Liver (tissue), 9 donors: Measurements from ENCODE around the gene CT47A1. TPM values are rescaled to one million over a fixed set of nuclear protein-coding genes. Genes with fewer than 3 reads are reported as not detected.

Experiments used
- DNase-seq: peaks from one replicate; pipeline ENCODE4 v3.0.0-alpha.2; 2017; ENCODE audit warnings: low spot score
- H3K27ac ChIP-seq, 2 donors: one replicate each; pipeline ENCODE4 v1.7.0; 2013; ENCODE audit warnings: inconsistent platforms in 2 of 2, low read length in 2 of 2, control low read depth in 1 of 2, low read depth in 1 of 2, mild to moderate bottlenecking in 1 of 2
- H3K27me3 ChIP-seq, 4 donors: one replicate each; pipeline versions ENCODE4 v1.6.1 to v1.7.0; 2013; ENCODE audit warnings: low read length in 3 of 4, inconsistent platforms in 1 of 4, mild to moderate bottlenecking in 1 of 4, moderate library complexity in 1 of 4; ENCODE audit not compliant: control insufficient read depth in 4 of 4, insufficient read depth in 4 of 4
- H3K36me3 ChIP-seq, 4 donors: one replicate each; pipeline versions ENCODE4 v1.6.1 to v1.7.0; 2013; ENCODE audit warnings: low read length in 3 of 4, mild to moderate bottlenecking in 3 of 4, low read depth in 1 of 4, moderate library complexity in 1 of 4; ENCODE audit not compliant: control insufficient read depth in 4 of 4, insufficient read depth in 3 of 4
- H3K4me1 ChIP-seq, 4 donors: one replicate each; pipeline versions ENCODE4 v1.6.1 to v1.7.0; 2013; ENCODE audit warnings: low read length in 3 of 4, mild to moderate bottlenecking in 3 of 4, moderate library complexity in 1 of 4; ENCODE audit not compliant: control insufficient read depth in 4 of 4, insufficient read depth in 4 of 4
- H3K4me3 ChIP-seq, 3 donors: one replicate each; pipeline versions ENCODE4 v1.6.1 to v1.7.0; 2013; ENCODE audit warnings: low read length in 3 of 3, control low read depth in 1 of 3, low read depth in 1 of 3, mild to moderate bottlenecking in 1 of 3
- H3K9ac ChIP-seq, 2 donors: one replicate each; pipeline ENCODE4 v1.7.0; 2013; ENCODE audit warnings: low read length in 2 of 2, mild to moderate bottlenecking in 2 of 2, moderate library complexity in 2 of 2, control low read depth in 1 of 2, low read depth in 1 of 2
- H3K9me3 ChIP-seq, 4 donors: one replicate each; pipeline versions ENCODE4 v1.6.1 to v1.7.0; 2013; ENCODE audit warnings: low read length in 3 of 4; ENCODE audit not compliant: control insufficient read depth in 4 of 4
- ATF3 ChIP-seq: IDR thresholded peaks from 2 replicates; pipeline ENCODE4 v1.6.1; 2016; ENCODE audit warnings: antibody characterized with exemption
- EGR1 ChIP-seq, 2 donors: IDR thresholded peaks; 2 replicates each; pipeline ENCODE4 v1.6.1; 2016 to 2018; ENCODE audit warnings: antibody characterized with exemption in 2 of 2, low read depth in 2 of 2
- GABPA ChIP-seq, 2 donors: IDR thresholded peaks in 1 of 2; conservative IDR thresholded peaks in 1 of 2; 2 replicates each; pipeline ENCODE4 v1.6.1; 2016; ENCODE audit warnings: antibody characterized with exemption in 2 of 2, mild to moderate bottlenecking in 1 of 2, moderate library complexity in 1 of 2
- HNF4A ChIP-seq, 2 donors: conservative IDR thresholded peaks; 2 replicates each; pipeline ENCODE4 v1.6.1; 2016; ENCODE audit warnings: antibody characterized with exemption in 2 of 2, mild to moderate bottlenecking in 2 of 2
- HNF4G ChIP-seq: IDR thresholded peaks from 2 replicates; pipeline ENCODE4 v1.6.1; 2016; ENCODE audit warnings: antibody characterized with exemption
- JUND ChIP-seq, 2 donors: IDR thresholded peaks; 2 replicates each; pipeline ENCODE4 v1.6.1; 2016; ENCODE audit warnings: antibody characterized with exemption in 2 of 2
- NR2F2 ChIP-seq: IDR thresholded peaks from 2 replicates; pipeline ENCODE4 v1.6.1; 2016; ENCODE audit warnings: antibody characterized with exemption
- RAD21 ChIP-seq, 2 donors: IDR thresholded peaks; 2 replicates each; pipeline ENCODE4 v1.6.1; 2016; ENCODE audit warnings: antibody characterized with exemption in 2 of 2, mild to moderate bottlenecking in 2 of 2
- REST ChIP-seq: IDR thresholded peaks from 2 replicates; pipeline ENCODE4 v1.6.1; 2016; ENCODE audit warnings: antibody characterized with exemption, mild to moderate bottlenecking
- RXRA ChIP-seq, 2 donors: IDR thresholded peaks; 2 replicates each; pipeline ENCODE4 v1.6.1; 2017 to 2018; ENCODE audit warnings: antibody characterized with exemption in 2 of 2, mild to moderate bottlenecking in 1 of 2
- TAF1 ChIP-seq: conservative IDR thresholded peaks from 2 replicates; pipeline ENCODE4 v1.6.1; 2016; ENCODE audit warnings: antibody characterized with exemption, mild to moderate bottlenecking
- YY1 ChIP-seq: IDR thresholded peaks from 2 replicates; pipeline ENCODE4 v1.6.1; 2016; ENCODE audit warnings: antibody characterized with exemption, mild to moderate bottlenecking
- ZBTB33 ChIP-seq: IDR thresholded peaks from 2 replicates; pipeline ENCODE4 v1.6.1; 2016; ENCODE audit warnings: antibody characterized with exemption
- WGBS: extraction: QIAGEN DNeasy Blood & Tissue Kit; methylation state at CpG from one replicate; pipeline ENCODE4 v1.1.7; 2013; 5-methylcytosine and 5-hydroxymethylcytosine counted together
- polyA plus RNA-seq, 2 donors: library from polyadenylated mRNA; stranded (reverse) in 1 of 2; unstranded in 1 of 2; fragments of 200-250 nt in 1 of 2; fragments of >200 nt in 1 of 2; fragmentation: Nextera tagmentation in 1 of 2; extraction: Ambion mirVana in 1 of 2; gene quantifications; one replicate each; pipeline versions ENCODE4 v1.2.1 to v1.2.3, GENCODE V29; 2013 to 2015
- total RNA-seq, 2 donors: library from RNA; depleted of rRNA; stranded (reverse); fragments of >200 nt; gene quantifications; one replicate each; pipeline ENCODE4 v1.2.3, GENCODE V29; 2014
- donor health status: healthy.
- donor health status: healthy.
- donor health status: healthy.
- donor health status: healthy.
- donor health status: healthy.

CT47A1 gene
- total and polyA plus RNA-seq, 4 donors, result not detected

- H3K27ac ChIP-seq, result no peak overlapping the region
- H3K9ac ChIP-seq, result no peak overlapping the region
- no peaks in the 10 kb centered on the region for H3K4me1 ChIP-seq
- no peak for DNase-seq
- TF ChIP-seq RAD21 (IDR thresholded peaks at IDR 0.05) (no peak), HNF4A (conservative IDR thresholded peaks at IDR 0.05) (peak in 1 of 2 donors; percentile 37), RXRA (IDR thresholded peaks at IDR 0.05) (no peak), TAF1 (no peak), YY1 (no peak), JUND (IDR thresholded peaks at IDR 0.05) (no peak), EGR1 (IDR thresholded peaks at IDR 0.05; ENCODE audit: low read depth in 2 of 2) (no peak)
- H3K9me3 ChIP-seq, result no peaks in the 10 kb centered on the region
- no peaks in the 10 kb centered on the region for H3K27me3 ChIP-seq
- WGBS, result 92% methylated on average over 4 of the region's 4 CpGs
- H3K36me3 ChIP-seq, result no peaks in the 10 kb centered on the region
- no peak overlapping the region for H3K4me3 ChIP-seq
Observed at GRCh38 chrX:121030083-121030482, 44.5 kb upstream of the CT47A1 start.

GRCh38 chrX:121028419-121028818, 42.9 kb upstream of the CT47A1 start:
- Histone ChIP-seq H3K9me3 (no peaks in the 10 kb centered on the region), H3K36me3 (no peaks in the 10 kb centered on the region)
- 61% methylated on average over 1 of the region's 1 CpG for WGBS

GRCh38 chrX:121014826-121015225, 29.3 kb upstream of the CT47A1 start:
- H3K27ac ChIP-seq, result no peak overlapping the region
- no peaks in the 10 kb centered on the region for H3K36me3 ChIP-seq
- 90% methylated on average over 2 of the region's 2 CpGs for WGBS
- no peak overlapping the region for H3K9ac ChIP-seq
- peak overlapping the region in 2 of 3 donors; percentile 14 to 35 for H3K4me3 ChIP-seq
- no peak for DNase-seq
- H3K4me1 ChIP-seq, result no peaks in the 10 kb centered on the region
- H3K27me3 ChIP-seq, result no peaks in the 10 kb centered on the region
- TF ChIP-seq JUND (IDR thresholded peaks at IDR 0.05), result no peak
- TF ChIP-seq YY1, result no peak
- no peak for TF ChIP-seq HNF4G
- no peak for TF ChIP-seq RAD21 (IDR thresholded peaks at IDR 0.05)
- no peak for TF ChIP-seq NR2F2
- no peak for TF ChIP-seq ZBTB33
- no peak for TF ChIP-seq HNF4A (conservative IDR thresholded peaks at IDR 0.05)
- TF ChIP-seq GABPA (IDR thresholded peaks at IDR 0.05 in 1 of 2, conservative IDR thresholded peaks at IDR 0.05 in 1 of 2), result no peak
- no peak for TF ChIP-seq ATF3
- TF ChIP-seq RXRA (IDR thresholded peaks at IDR 0.05), result no peak
- peaks cover 0 to 12% (median 6%) of the 10 kb centered on the region in 4 donors for H3K9me3 ChIP-seq

More at GRCh38 chrX:121028419-121028818, 42.9 kb upstream of the CT47A1 start:
- Histone ChIP-seq H3K4me1 (no peaks in the 10 kb centered on the region), H3K4me3 (no peak overlapping the region), H3K27me3 (no peaks in the 10 kb centered on the region), H3K9ac (no peak overlapping the region), H3K27ac (no peak overlapping the region)
- DNase-seq, result no peak
- TF ChIP-seq EGR1 (IDR thresholded peaks at IDR 0.05; ENCODE audit: low read depth in 2 of 2) (no peak), HNF4G (no peak), REST (no peak)
